Nephron progenitor cell (in vitro differentiated cells): Measurements from ENCODE around the gene ROS1.
A peak's percentile ranks its signal among the peaks of the same experiment; 100 is the strongest.
"Not testable (repeated sequence)": the region's sequence is repeated elsewhere in the genome, so short reads cannot be mapped to it uniquely, and the experiment has no call there.

ENCODE experiments used
- DNase-seq: peaks from one replicate; pipeline ENCODE4 v3.0.0; 2021
- H3K27ac Mint-ChIP-seq: 2 replicates; pipeline ENCODE4 v1.8.0; 2021; ENCODE audit warnings: mild to moderate bottlenecking, moderate library complexity, mixed read lengths
- H3K27me3 Mint-ChIP-seq: 2 replicates; pipeline ENCODE4 v1.8.0; 2021; ENCODE audit warnings: mild to moderate bottlenecking, low read depth, mixed read lengths; ENCODE audit not compliant: poor library complexity
- H3K36me3 Mint-ChIP-seq: 2 replicates; pipeline ENCODE4 v1.8.0; 2021; ENCODE audit warnings: low read depth, mixed read lengths
- H3K4me1 Mint-ChIP-seq: 2 replicates; pipeline ENCODE4 v1.8.0; 2021; ENCODE audit warnings: mixed read lengths
- H3K4me3 Mint-ChIP-seq: 2 replicates; pipeline ENCODE4 v1.8.0; 2021; ENCODE audit warnings: mild to moderate bottlenecking, moderate library complexity, mixed read lengths
- H3K9me3 Mint-ChIP-seq: 2 replicates; pipeline ENCODE4 v1.8.0; 2021; ENCODE audit warnings: mild to moderate bottlenecking, moderate library complexity, mixed read lengths
- TF ChIP-seq, protein P1 (sequence below): fragments of 200-600 bp; sonication (generic); IDR thresholded peaks from 2 replicates; pipeline ENCODE4 v1.5.0; 2021; ENCODE audit warnings: antibody characterized with exemption

The ROS1 gene

DNA sequence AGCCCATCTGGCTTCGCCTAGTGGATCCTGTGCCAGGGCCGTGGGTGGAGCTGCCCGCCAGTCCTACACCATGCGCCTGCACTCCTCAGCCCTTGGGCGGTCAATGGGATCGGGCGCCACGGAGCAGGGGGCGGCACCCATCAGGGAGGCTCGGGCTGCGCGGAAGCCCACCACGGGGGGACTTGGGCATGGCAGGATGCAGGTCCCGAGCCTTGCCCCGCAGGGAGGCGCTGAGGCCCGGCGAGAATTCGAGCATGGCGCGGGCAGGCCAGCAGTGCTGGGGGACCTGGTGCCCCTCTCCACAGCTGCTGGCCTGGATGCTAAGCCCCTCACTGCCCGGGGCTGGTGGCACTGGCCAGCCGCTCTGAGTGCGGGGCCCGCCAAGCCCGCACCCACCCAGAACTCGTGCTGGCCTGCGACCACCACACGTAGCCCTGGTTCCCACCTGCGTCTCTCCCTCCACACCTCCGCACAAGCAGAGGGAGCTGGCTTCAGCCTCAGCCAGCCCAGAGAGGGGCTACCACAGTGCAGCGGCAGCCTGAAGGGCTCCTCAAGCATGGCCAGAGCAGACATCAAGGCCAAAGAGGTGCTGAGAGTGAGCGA, 52.4 kb downstream of the ROS1 start:
- TF ChIP-seq, protein P1, sequence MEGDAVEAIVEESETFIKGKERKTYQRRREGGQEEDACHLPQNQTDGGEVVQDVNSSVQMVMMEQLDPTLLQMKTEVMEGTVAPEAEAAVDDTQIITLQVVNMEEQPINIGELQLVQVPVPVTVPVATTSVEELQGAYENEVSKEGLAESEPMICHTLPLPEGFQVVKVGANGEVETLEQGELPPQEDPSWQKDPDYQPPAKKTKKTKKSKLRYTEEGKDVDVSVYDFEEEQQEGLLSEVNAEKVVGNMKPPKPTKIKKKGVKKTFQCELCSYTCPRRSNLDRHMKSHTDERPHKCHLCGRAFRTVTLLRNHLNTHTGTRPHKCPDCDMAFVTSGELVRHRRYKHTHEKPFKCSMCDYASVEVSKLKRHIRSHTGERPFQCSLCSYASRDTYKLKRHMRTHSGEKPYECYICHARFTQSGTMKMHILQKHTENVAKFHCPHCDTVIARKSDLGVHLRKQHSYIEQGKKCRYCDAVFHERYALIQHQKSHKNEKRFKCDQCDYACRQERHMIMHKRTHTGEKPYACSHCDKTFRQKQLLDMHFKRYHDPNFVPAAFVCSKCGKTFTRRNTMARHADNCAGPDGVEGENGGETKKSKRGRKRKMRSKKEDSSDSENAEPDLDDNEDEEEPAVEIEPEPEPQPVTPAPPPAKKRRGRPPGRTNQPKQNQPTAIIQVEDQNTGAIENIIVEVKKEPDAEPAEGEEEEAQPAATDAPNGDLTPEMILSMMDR = no peak
- Mint-ChIP-seq H3K4me3 (no peak overlapping the region), H3K27ac (no peak overlapping the region), H3K9me3 (peaks cover 15% of the 10 kb centered on the region), H3K36me3 (no peaks in the 10 kb centered on the region), H3K27me3 (peaks cover 12% of the 10 kb centered on the region), H3K4me1 (peaks cover 13% of the 10 kb centered on the region)
- no peak for DNase-seq

DNA sequence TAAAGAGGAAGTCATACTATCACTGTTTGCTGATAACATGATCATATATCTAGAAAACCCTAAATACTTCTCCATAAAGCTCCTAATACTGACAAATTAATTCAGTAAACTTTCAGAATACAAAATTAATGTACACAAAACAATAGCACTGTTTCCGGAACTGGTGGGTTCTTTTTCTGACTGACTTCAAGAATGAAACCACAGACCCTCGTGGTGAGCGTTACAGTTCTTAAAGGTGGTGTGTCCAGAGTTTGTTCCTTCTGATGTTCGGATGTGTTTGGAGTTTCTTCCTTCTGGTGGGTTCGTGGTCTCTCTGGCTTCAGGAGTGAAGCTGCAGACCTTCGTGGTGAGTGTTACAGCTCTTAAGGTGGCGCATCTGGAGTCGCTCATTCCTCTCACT, 53.5 kb downstream of the ROS1 start:
- H3K36me3 Mint-ChIP-seq, DNase-seq, H3K4me3 Mint-ChIP-seq, H3K27ac Mint-ChIP-seq: not testable (repeated sequence)
- peaks cover 15% of the 10 kb centered on the region for H3K9me3 Mint-ChIP-seq
- H3K4me1 Mint-ChIP-seq = peaks cover 13% of the 10 kb centered on the region
- H3K27me3 Mint-ChIP-seq = peaks cover 15% of the 10 kb centered on the region

DNA sequence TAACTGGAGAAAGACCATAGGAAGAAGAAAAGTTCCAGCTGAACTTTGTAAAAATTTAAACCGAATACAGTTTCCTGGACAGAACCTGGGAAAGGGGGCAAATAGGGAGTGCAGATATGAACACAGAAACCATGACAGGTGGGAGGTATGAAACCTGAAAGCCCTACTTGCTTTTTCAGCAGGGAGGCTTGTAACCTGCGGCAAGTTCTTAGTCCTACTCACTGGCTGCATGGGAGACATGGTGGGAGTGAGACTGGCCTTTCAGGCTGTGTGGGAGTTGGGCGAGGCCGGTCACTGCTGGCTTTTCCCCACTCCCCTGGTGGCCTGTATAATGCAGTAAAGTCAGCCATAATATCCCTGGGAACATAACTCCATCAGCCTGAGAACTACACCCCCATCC, 54.2 kb downstream of the ROS1 start:
- Mint-ChIP-seq H3K4me1 (peaks cover 13% of the 10 kb centered on the region), H3K27me3 (peaks cover 10% of the 10 kb centered on the region), H3K4me3 (no peak overlapping the region), H3K36me3 (no peaks in the 10 kb centered on the region), H3K9me3 (peaks cover 15% of the 10 kb centered on the region), H3K27ac (no peak overlapping the region)
- peak; percentile 7 for DNase-seq
- TF ChIP-seq, protein P1 = no peak

DNA sequence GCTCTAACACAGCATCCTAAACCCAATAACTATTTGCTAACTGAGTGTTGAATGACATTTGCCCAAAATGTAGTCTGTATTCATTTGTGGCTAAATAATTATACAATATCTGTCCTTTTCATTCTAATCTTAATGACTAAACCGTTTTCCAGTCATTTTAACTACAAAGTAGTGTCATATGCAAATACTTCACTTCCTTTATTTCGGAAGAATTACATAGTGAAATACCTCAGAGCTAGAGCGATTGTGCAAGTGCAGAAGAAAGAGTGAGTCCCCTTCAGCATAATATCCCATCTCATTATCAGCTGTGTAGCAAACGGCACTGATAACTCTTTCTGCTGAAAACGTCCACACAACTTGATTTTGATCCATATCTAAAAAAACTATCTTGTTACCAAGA, 66.2 kb downstream of the ROS1 start:
- Mint-ChIP-seq H3K9me3 (no peaks in the 10 kb centered on the region), H3K27ac (no peak overlapping the region), H3K4me3 (no peak overlapping the region), H3K36me3 (no peaks in the 10 kb centered on the region), H3K27me3 (peaks cover 5% of the 10 kb centered on the region), H3K4me1 (no peaks in the 10 kb centered on the region)
- DNase-seq = no peak
- TF ChIP-seq, protein P1 = no peak

DNA sequence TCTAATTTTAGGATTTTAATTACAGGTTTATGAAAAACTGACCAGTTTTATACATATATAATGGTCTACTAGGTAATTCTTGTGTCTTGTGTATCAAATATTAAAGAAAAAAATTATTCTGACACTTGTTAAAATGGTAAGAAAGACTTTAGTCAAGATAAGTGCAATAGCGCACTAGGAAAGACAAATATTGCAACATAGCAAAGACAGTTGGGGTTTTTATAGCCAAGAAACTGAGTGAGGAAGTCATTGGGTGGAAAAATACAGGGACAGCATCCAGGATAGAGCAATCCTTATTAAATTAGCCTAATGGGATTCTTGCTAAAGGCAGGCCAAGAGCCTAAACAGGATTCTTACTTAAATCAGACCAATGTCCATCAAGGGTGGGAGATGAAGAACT, 71.1 kb downstream of the ROS1 start:
- H3K27ac Mint-ChIP-seq = no peak overlapping the region
- no peak overlapping the region for H3K4me3 Mint-ChIP-seq
- no peaks in the 10 kb centered on the region for H3K36me3 Mint-ChIP-seq
- DNase-seq = no peak
- peaks cover 5% of the 10 kb centered on the region for H3K27me3 Mint-ChIP-seq
- no peaks in the 10 kb centered on the region for H3K9me3 Mint-ChIP-seq
- TF ChIP-seq, protein P1 = no peak
- H3K4me1 Mint-ChIP-seq = peaks cover 4% of the 10 kb centered on the region

DNA sequence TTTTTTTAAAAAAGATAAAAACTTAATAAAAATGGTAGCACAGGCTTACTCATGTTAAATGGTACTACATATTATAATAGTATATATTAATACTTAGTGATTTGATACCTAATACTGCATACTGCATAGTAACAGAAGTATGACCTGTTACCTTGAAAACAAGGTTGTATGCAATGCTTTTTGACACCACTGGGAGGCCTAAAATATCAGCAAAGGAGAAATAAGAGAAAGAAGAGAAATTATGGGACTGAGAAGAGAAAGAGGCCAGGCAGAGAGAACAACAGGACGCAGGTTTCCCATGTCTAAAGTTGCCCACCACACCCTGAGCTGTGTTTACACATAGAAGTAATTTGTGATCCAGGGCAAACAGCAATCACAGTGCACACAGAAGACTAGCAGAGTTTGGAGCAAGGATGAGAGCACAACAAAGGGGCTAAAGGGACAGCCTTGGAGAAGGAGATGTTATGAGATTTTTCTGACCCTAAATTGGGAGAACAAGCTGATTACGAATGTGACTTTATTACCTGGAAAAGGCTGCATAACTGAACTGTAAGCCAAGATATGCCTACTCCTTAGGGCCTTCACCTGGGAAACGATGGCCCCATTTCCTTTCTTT, 73.2 kb downstream of the ROS1 start:
- no peak overlapping the region for H3K4me3 Mint-ChIP-seq
- peaks cover 4% of the 10 kb centered on the region for H3K4me1 Mint-ChIP-seq
- H3K27me3 Mint-ChIP-seq = no peaks in the 10 kb centered on the region
- H3K27ac Mint-ChIP-seq = no peak overlapping the region
- no peaks in the 10 kb centered on the region for H3K36me3 Mint-ChIP-seq
- TF ChIP-seq, protein P1 = peak; percentile 58
- DNase-seq = no peak
- no peaks in the 10 kb centered on the region for H3K9me3 Mint-ChIP-seq
